Progenitor cell of endocrine pancreas (in vitro differentiated cells): ENCODE measurements around the gene C3orf22. TPM values are rescaled to one million over a fixed set of nuclear protein-coding genes. Genes with fewer than 3 reads are reported as not detected.

ENCODE experiments used
- DNase-seq: peaks from one replicate; pipeline ENCODE4 v3.0.0; 2021; ENCODE audit warnings: low spot score; ENCODE audit not compliant: unreplicated experiment
- H3K27ac Mint-ChIP-seq: 2 replicates; pipeline ENCODE4 v1.8.0; 2021; ENCODE audit warnings: mild to moderate bottlenecking, moderate library complexity, mixed read lengths
- H3K27me3 Mint-ChIP-seq: 2 replicates; pipeline ENCODE4 v1.8.0; 2021; ENCODE audit warnings: mixed read lengths
- H3K36me3 Mint-ChIP-seq: 2 replicates; pipeline ENCODE4 v1.8.0; 2022; ENCODE audit warnings: mixed read lengths; ENCODE audit not compliant: insufficient read depth
- H3K4me1 Mint-ChIP-seq: 2 replicates; pipeline ENCODE4 v1.8.0; 2021; ENCODE audit warnings: low read depth, mixed read lengths
- H3K4me3 Mint-ChIP-seq: 2 replicates; pipeline ENCODE4 v1.8.0; 2021; ENCODE audit warnings: low read depth, mild to moderate bottlenecking, moderate library complexity, mixed read lengths
- H3K9me3 Mint-ChIP-seq: 2 replicates; pipeline ENCODE4 v1.8.0; 2021; ENCODE audit warnings: low read depth, mixed read lengths
- total RNA-seq: library from RNA; stranded (reverse); gene quantifications from 2 replicates; pipeline ENCODE4 v1.2.1, GENCODE V29; 2021
- TF ChIP-seq, protein P1 (sequence below): fragments of 200-600 bp; sonication (generic); IDR thresholded peaks from one replicate; pipeline ENCODE4 v1.5.0; 2021; ENCODE audit warnings: antibody characterized with exemption, mild to moderate bottlenecking; ENCODE audit not compliant: unreplicated experiment

Gene C3orf22
- total RNA-seq, 1 donor from 2014 or later = 0.26 TPM

GRCh38 chr3:126555795-126556636, 2.7 kb downstream of the C3orf22 start:
- H3K27ac Mint-ChIP-seq = no peak overlapping the region
- DNase-seq = peak; percentile 6
- H3K9me3 Mint-ChIP-seq = no peaks in the 10 kb centered on the region
- no peaks in the 10 kb centered on the region for H3K4me1 Mint-ChIP-seq
- no peaks in the 10 kb centered on the region for H3K36me3 Mint-ChIP-seq
- TF ChIP-seq, protein P1, sequence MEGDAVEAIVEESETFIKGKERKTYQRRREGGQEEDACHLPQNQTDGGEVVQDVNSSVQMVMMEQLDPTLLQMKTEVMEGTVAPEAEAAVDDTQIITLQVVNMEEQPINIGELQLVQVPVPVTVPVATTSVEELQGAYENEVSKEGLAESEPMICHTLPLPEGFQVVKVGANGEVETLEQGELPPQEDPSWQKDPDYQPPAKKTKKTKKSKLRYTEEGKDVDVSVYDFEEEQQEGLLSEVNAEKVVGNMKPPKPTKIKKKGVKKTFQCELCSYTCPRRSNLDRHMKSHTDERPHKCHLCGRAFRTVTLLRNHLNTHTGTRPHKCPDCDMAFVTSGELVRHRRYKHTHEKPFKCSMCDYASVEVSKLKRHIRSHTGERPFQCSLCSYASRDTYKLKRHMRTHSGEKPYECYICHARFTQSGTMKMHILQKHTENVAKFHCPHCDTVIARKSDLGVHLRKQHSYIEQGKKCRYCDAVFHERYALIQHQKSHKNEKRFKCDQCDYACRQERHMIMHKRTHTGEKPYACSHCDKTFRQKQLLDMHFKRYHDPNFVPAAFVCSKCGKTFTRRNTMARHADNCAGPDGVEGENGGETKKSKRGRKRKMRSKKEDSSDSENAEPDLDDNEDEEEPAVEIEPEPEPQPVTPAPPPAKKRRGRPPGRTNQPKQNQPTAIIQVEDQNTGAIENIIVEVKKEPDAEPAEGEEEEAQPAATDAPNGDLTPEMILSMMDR = no peak
- H3K27me3 Mint-ChIP-seq = peaks cover 3% of the 10 kb centered on the region
- H3K4me3 Mint-ChIP-seq = no peak overlapping the region

- no peaks in the 10 kb centered on the region for H3K9me3 Mint-ChIP-seq
- peaks cover 3% of the 10 kb centered on the region for H3K27me3 Mint-ChIP-seq
- no peaks in the 10 kb centered on the region for H3K4me1 Mint-ChIP-seq
- TF ChIP-seq, protein P1 = no peak
- peak; percentile 7 for DNase-seq
- H3K27ac Mint-ChIP-seq = no peak overlapping the region
- no peak overlapping the region for H3K4me3 Mint-ChIP-seq
- no peaks in the 10 kb centered on the region for H3K36me3 Mint-ChIP-seq
Observed at GRCh38 chr3:126554560-126555525, 3.9 kb downstream of the C3orf22 start.

DNA sequence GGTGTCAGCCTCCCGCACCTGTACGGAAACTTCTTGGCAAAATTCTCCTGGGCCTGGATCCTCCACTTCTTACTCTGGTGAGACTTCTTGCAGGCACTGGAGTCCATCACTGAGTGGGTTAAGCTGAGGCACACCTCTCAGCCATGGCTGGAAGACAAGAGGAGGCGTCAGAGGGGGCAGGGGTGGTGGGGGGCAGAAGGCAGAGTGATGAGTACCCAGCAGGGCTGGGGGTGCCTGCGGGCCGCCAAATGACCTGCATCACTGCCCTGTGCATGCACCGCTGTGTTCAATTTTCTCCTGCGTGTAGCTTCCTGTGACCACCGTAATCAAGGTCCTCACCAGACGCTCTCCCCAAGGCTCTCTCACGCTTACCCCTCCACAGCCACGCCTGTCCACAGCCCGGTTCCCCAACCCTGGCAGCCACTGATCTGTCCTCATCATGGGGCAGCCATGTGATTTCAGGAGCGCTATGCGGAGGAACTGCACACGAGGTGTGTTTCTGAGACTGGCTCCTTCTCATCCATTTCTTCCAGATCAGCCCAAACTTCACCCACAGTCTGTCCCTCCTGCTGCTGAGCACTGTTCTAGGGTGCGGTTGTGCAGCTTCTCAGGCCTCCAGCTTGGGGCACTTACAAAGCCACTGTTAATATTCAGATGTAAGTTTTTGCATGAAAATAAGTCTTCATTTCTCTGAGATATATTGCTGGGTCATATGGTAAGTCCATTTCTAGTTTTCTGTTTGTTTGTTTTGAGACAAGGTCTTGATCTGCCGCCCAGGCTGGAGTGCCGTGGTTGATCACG, 5.2 kb downstream of the C3orf22 start:
- Mint-ChIP-seq H3K27me3 (peaks cover 8% of the 10 kb centered on the region), H3K36me3 (no peaks in the 10 kb centered on the region), H3K27ac (no peak overlapping the region), H3K4me1 (no peaks in the 10 kb centered on the region), H3K9me3 (no peaks in the 10 kb centered on the region), H3K4me3 (no peak overlapping the region)
- TF ChIP-seq, protein P1 = no peak
- no peak for DNase-seq

DNA sequence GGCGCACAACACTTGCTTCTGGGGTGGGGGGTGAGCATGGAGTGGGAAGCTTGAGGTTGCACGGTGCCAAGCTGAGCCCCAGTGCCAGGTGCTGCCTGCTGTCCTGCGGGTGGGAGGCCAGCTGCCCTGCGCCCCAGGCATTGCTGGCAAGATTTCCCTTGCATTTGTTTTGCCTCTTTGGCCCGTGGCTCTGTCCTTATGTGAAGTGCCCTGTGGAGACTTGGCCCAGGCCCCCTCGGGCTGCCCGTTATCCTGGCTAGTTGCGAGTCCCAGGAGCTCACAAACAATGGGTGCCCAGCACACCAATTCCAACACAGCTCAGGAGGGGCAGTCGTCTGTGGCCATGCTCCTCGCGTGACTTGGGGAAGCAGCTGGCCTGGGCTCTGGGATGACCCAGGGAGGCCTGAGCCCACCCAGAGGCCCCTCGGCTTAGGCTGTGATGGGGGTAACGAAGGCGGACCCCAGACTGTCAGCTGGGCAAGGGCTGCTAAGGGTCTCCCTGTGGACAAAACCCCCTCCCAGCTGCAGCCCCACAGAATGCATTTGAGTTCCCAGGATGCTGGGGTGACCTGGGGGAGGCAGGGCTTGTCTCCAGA, 5.9 kb downstream of the C3orf22 start:
- TF ChIP-seq, protein P1 = no peak

More for the DNA sequence above, 5.9 kb downstream of the C3orf22 start:
- H3K4me3 Mint-ChIP-seq = no peak overlapping the region
- H3K27me3 Mint-ChIP-seq = peaks cover 8% of the 10 kb centered on the region
- H3K9me3 Mint-ChIP-seq = no peaks in the 10 kb centered on the region
- H3K27ac Mint-ChIP-seq = no peak overlapping the region
- no peaks in the 10 kb centered on the region for H3K36me3 Mint-ChIP-seq
- peak; percentile 5 for DNase-seq
- H3K4me1 Mint-ChIP-seq = no peaks in the 10 kb centered on the region
